SK-N-SH (cell line): ENCODE measurements around the gene BPIFB3. TPM values are rescaled to one million over a fixed set of nuclear protein-coding genes. Genes with fewer than 3 reads are reported as not detected.

Experiments used
- CTCF ChIA-PET: fragments of 300-600, 350-600 bp; formaldehyde crosslinking; extraction: SDS; loops from one replicate; lab custom pipeline; 2021; lab: Yijun Ruan, JAX
- POLR2A ChIA-PET: fragments of 350-600 bp; sonication (Branson Sonifier 250); formaldehyde crosslinking; extraction: SDS; loops from one replicate; lab custom pipeline; 2020; ENCODE audit warnings: antibody characterized with exemption, inconsistent platforms; lab: Yijun Ruan, JAX
- DNase-seq: peaks from one replicate; pipeline ENCODE4 v3.0.0; 2012
- H2AFZ ChIP-seq: fragments of 200-600 bp; sonication (generic); 2 replicates; pipeline ENCODE4 v1.8.1; 2016; ENCODE audit warnings: antibody characterized with exemption, mild to moderate bottlenecking, low read depth
- H3F3A ChIP-seq: fragments of 200-600 bp; sonication (generic); replicated peaks from 2 replicates; pipeline ENCODE3; 2016; ENCODE audit warnings: antibody characterized with exemption, mild to moderate bottlenecking; ENCODE audit not compliant: insufficient read depth
- H3K27ac ChIP-seq, 2 experiments: fragments of 200-500 bp in 1 of 2; fragments of 200-600 bp in 1 of 2; sonication (Bioruptor generic) in 1 of 2; sonication (generic), shearing (Covaris generic) in 1 of 2; 2 replicates each; pipeline versions ENCODE4 v1.5.1 to v1.6.1; 2014 to 2016; ENCODE audit warnings: low read depth in 2 of 2, inconsistent platforms in 1 of 2, low read length in 1 of 2, mild to moderate bottlenecking in 1 of 2, mixed read lengths in 1 of 2
- H3K27me3 ChIP-seq: fragments of 200-600 bp; sonication (generic), shearing (Covaris generic); 2 replicates; pipeline ENCODE4 v1.6.1; 2016; ENCODE audit warnings: mixed run types; ENCODE audit not compliant: insufficient read depth
- H3K36me3 ChIP-seq, 2 experiments: fragments of 200-500 bp in 1 of 2; fragments of 200-600 bp in 1 of 2; sonication (Bioruptor generic) in 1 of 2; sonication (generic) in 1 of 2; replicated peaks in 1 of 2; 2 replicates each; pipeline versions ENCODE3 to v1.5.1; 2014 to 2016; ENCODE audit warnings: low read length in 1 of 2, mild to moderate bottlenecking in 1 of 2; ENCODE audit not compliant: insufficient read depth in 2 of 2, control insufficient read depth in 1 of 2
- H3K4me1 ChIP-seq, 2 experiments: fragments of 200-500 bp in 1 of 2; fragments of 200-600 bp in 1 of 2; sonication (Bioruptor generic) in 1 of 2; sonication (generic), shearing (Covaris generic) in 1 of 2; 2 replicates each; pipeline versions ENCODE4 v1.5.1 to v1.6.1; 2014 to 2016; ENCODE audit warnings: low read depth in 1 of 2, low read length in 1 of 2, mixed run types in 1 of 2; ENCODE audit not compliant: insufficient read depth in 2 of 2, control insufficient read depth in 1 of 2
- H3K4me2 ChIP-seq: fragments of 200-600 bp; sonication (generic), shearing (Covaris generic); 2 replicates; pipeline ENCODE4 v1.6.1; 2017; ENCODE audit warnings: mixed run types
- H3K4me3 ChIP-seq, 2 experiments: fragments of 200-500 bp in 1 of 2; fragments of 200-600 bp in 1 of 2; sonication (Bioruptor generic) in 1 of 2; sonication (generic), shearing (Covaris generic) in 1 of 2; 2 replicates each; pipeline versions ENCODE4 v1.5.1 to v1.8.1; 2014 to 2016; ENCODE audit warnings: low read depth in 2 of 2, inconsistent platforms in 1 of 2, low read length in 1 of 2, mild to moderate bottlenecking in 1 of 2, mixed read lengths in 1 of 2, moderate library complexity in 1 of 2
- H3K79me2 ChIP-seq: fragments of 200-600 bp; sonication (generic); 2 replicates; pipeline ENCODE4 v1.8.1; 2017; ENCODE audit warnings: mild to moderate bottlenecking; ENCODE audit not compliant: insufficient read depth
- H3K9ac ChIP-seq: fragments of 200-600 bp; sonication (generic); 2 replicates; pipeline ENCODE4 v1.6.1; 2017; ENCODE audit warnings: mixed run types
- H3K9me2 ChIP-seq: fragments of 200-600 bp; sonication (generic); 2 replicates; pipeline ENCODE4 v1.6.1; 2017; ENCODE audit warnings: mixed run types
- H3K9me3 ChIP-seq: fragments of 200-600 bp; sonication (generic); 2 replicates; pipeline ENCODE4 v1.6.1; 2017; ENCODE audit warnings: mixed run types, mild to moderate bottlenecking, moderate library complexity
- H4K20me1 ChIP-seq: fragments of 200-600 bp; sonication (generic); 2 replicates; pipeline ENCODE4 v1.6.1; 2017; ENCODE audit warnings: mild to moderate bottlenecking, mixed run types; ENCODE audit not compliant: insufficient read depth
- CTCF ChIP-seq: fragments of 200-600 bp; sonication (generic); IDR thresholded peaks from 2 replicates; pipeline ENCODE4 v1.6.1; 2017; ENCODE audit warnings: antibody characterized with exemption, mild to moderate bottlenecking, moderate library complexity
- ELF1 ChIP-seq: IDR thresholded peaks from 2 replicates; pipeline ENCODE4 v1.4.0; 2012
- EP300 ChIP-seq, 2 experiments: IDR thresholded peaks; 2 replicates each; pipeline versions ENCODE4 v1.4.0 to v1.6.1; 2012; ENCODE audit warnings: borderline replicate concordance in 1 of 2, low read depth in 1 of 2, low read length in 1 of 2
- EZH2phosphoT487 ChIP-seq: fragments of 200-600 bp; sonication (generic); IDR thresholded peaks from 2 replicates; pipeline ENCODE4 v1.6.1; 2017; ENCODE audit warnings: low read depth, mixed run types, mild to moderate bottlenecking, antibody characterized with exemption, moderate library complexity, borderline replicate concordance
- FOSL2 ChIP-seq: IDR thresholded peaks from 2 replicates; pipeline ENCODE4 v1.4.0; 2012; ENCODE audit warnings: low read depth, mild to moderate bottlenecking, moderate library complexity, borderline replicate concordance
- MEF2A ChIP-seq: IDR thresholded peaks from 2 replicates; pipeline ENCODE4 v1.4.0; 2012; ENCODE audit warnings: low read depth, borderline replicate concordance
- MXI1 ChIP-seq: IDR thresholded peaks from 2 replicates; pipeline ENCODE4 v1.6.1; 2012; ENCODE audit warnings: mild to moderate bottlenecking, low read depth, low read length, improper control_type of control experiment
- NFIC ChIP-seq: IDR thresholded peaks from 2 replicates; pipeline ENCODE4 v1.4.0; 2012; ENCODE audit warnings: borderline replicate concordance
- PBX3 ChIP-seq: IDR thresholded peaks from 2 replicates; pipeline ENCODE4; 2012
- POLR2AphosphoS5 ChIP-seq: IDR thresholded peaks from 2 replicates; pipeline ENCODE4 v1.6.1; 2012; ENCODE audit warnings: low read depth, low read length
- RXRA ChIP-seq: IDR thresholded peaks from 2 replicates; pipeline ENCODE4 v1.4.0; 2012; ENCODE audit warnings: low read depth, mild to moderate bottlenecking, borderline replicate concordance
- SIN3A ChIP-seq: IDR thresholded peaks from 2 replicates; pipeline ENCODE4 v1.6.1; 2012; ENCODE audit warnings: low read depth, mild to moderate bottlenecking, low read length, moderate library complexity, borderline replicate concordance
- TAF1 ChIP-seq: IDR thresholded peaks from 2 replicates; pipeline ENCODE4 v1.6.1; 2012; ENCODE audit warnings: low read depth, mild to moderate bottlenecking, low read length, moderate library complexity, borderline replicate concordance
- TCF12 ChIP-seq: IDR thresholded peaks from 2 replicates; pipeline ENCODE4 v1.4.0; 2012
- TEAD4 ChIP-seq: IDR thresholded peaks from 2 replicates; pipeline ENCODE4 v1.4.0; 2012; ENCODE audit warnings: mild to moderate bottlenecking, borderline replicate concordance; ENCODE audit not compliant: insufficient read depth
- USF2 ChIP-seq: fragments of 150-350 bp; IDR thresholded peaks from 2 replicates; pipeline ENCODE4 v1.6.1; 2017; ENCODE audit warnings: antibody characterized with exemption, low read length, low read depth, borderline replicate concordance
- ZBTB33 ChIP-seq: IDR thresholded peaks from 2 replicates; pipeline ENCODE4 v1.4.0; 2012; ENCODE audit warnings: low read depth, borderline replicate concordance
- WGBS: methylation state at CpG from one replicate; pipeline ENCODE4 v1.1.6; 2017; ENCODE audit warnings: low lambda C conversion rate; 5-methylcytosine and 5-hydroxymethylcytosine counted together
- polyA plus RNA-seq, 3 experiments: library from polyadenylated mRNA; depleted of rRNA; stranded (reverse); fragments of >200 nt; gene quantifications; 2 replicates each; pipeline ENCODE4 v1.2.3, GENCODE V29; 2012

Gene BPIFB3
- polyA plus RNA-seq, 1 of the 3 experiments (the other 2 are of a cell fraction), result not detected

- Histone ChIP-seq H3K9ac (no peak overlapping the region), H3K9me3 (no peaks in the 10 kb centered on the region), H3K27me3 (peaks cover 10% of the 10 kb centered on the region), H3K4me1 (no peaks in the 10 kb centered on the region), H3K4me2 (no peak overlapping the region), H3K4me3 (no peak overlapping the region), H4K20me1 (no peaks in the 10 kb centered on the region), H3K36me3 (no peaks in the 10 kb centered on the region), H3K27ac (no peak overlapping the region), H3F3A (no peaks in the 10 kb centered on the region), H2AFZ (no peak overlapping the region), H3K79me2 (no peaks in the 10 kb centered on the region), H3K9me2 (no peaks in the 10 kb centered on the region)
- CTCF ChIA-PET, result interaction anchor here (0.8 to 2.1 kb wide), 2 partner anchors 15 to 175 kb away, joined by 3 to 7 read pairs; no protein-coding TSS in a partner anchor
- POLR2A ChIA-PET, result no interaction called here
- no peak for TF ChIP-seq NFIC
- peak; percentile 36; the same call in 1 of the 2 replicates for TF ChIP-seq CTCF
- 4% methylated on average over 4 of the region's 6 CpGs for WGBS
- DNase-seq, result no peak
These were observed 23.1 kb downstream of the BPIFB3 start for GRCh38 chr20:33076662-33077372.

GRCh38 chr20:33079259-33079658, 25.6 kb downstream of the BPIFB3 start, which contains the start of gene BPIFB4:
BPIFB4 (plus strand) TSS chr20:33079643; CDS start chr20:33081527, 1,884 bp downstream.
- ChIA-PET CTCF (interaction anchor here (0.7 to 1.7 kb wide), 2 partner anchors 11 to 17 kb away, joined by 3 to 5 read pairs; no protein-coding TSS in a partner anchor), POLR2A (no interaction called here)
- H3K9me3 ChIP-seq, result no peaks in the 10 kb centered on the region
- H3F3A ChIP-seq, result no peaks in the 10 kb centered on the region
- peaks cover 2% of the 10 kb centered on the region; the same call in 1 of the 2 replicates for H3K27me3 ChIP-seq
- no peaks in the 10 kb centered on the region for H3K9me2 ChIP-seq
- WGBS, result 37% methylated on average over 2 of the region's 2 CpGs
- no peak within 1 kb of the TSS for H3K9ac ChIP-seq
- no peak for DNase-seq
- H3K4me3 ChIP-seq, result no peak within 1 kb of the TSS
- no peak within 1 kb of the TSS for H3K27ac ChIP-seq
- H3K4me1 ChIP-seq, result no peaks in the 10 kb centered on the region
- no peaks in the 10 kb centered on the region for H3K79me2 ChIP-seq
- H4K20me1 ChIP-seq, result no peaks in the 10 kb centered on the region
- no peaks in the 10 kb centered on the region for H3K36me3 ChIP-seq
- H3K4me2 ChIP-seq, result no peak within 1 kb of the TSS
- H2AFZ ChIP-seq, result no peak within 1 kb of the TSS
- TF ChIP-seq NFIC, result no peak
- no peak for TF ChIP-seq EP300 (IDR thresholded peaks at IDR 0.05; ENCODE audit: borderline replicate concordance in 1 of 2, low read depth in 1 of 2, low read length in 1 of 2)
- no peak for TF ChIP-seq TEAD4
- TF ChIP-seq ZBTB33, result no peak
- no peak for TF ChIP-seq RXRA
- TF ChIP-seq SIN3A, result no peak
- no peak for TF ChIP-seq CTCF
- TF ChIP-seq POLR2AphosphoS5, result no peak
- no peak for TF ChIP-seq MEF2A
- no peak for TF ChIP-seq USF2
- TF ChIP-seq TCF12, result no peak
- no peak for TF ChIP-seq FOSL2
- TF ChIP-seq MXI1, result no peak
- TF ChIP-seq PBX3, result no peak
- no peak for TF ChIP-seq TAF1
- no peak for TF ChIP-seq ELF1
- TF ChIP-seq EZH2phosphoT487, result no peak
